Vagina (tissue), 2 donors: Measurements from ENCODE around the gene RPUSD1. TPM values are rescaled to one million over a fixed set of nuclear protein-coding genes. Genes with fewer than 3 reads are reported as not detected.
"Not testable (repeated sequence)": the region's sequence is repeated elsewhere in the genome, so short reads cannot be mapped to it uniquely, and the experiment has no call there.

Experiments used
- DNase-seq, 2 donors: peaks; one replicate each; pipeline ENCODE4 v3.0.0-alpha.2; 2017; ENCODE audit errors: extremely low spot score in 2 of 2
- H3K27ac ChIP-seq: fragments of 200-600 bp; sonication (generic); one replicate; pipeline ENCODE4 v1.5.1; 2019
- H3K27me3 ChIP-seq: fragments of 200-600 bp; sonication (generic); one replicate; pipeline ENCODE4 v1.5.1; 2019
- H3K36me3 ChIP-seq, 2 donors: fragments of 200-600 bp; sonication (generic); one replicate each; pipeline ENCODE4 v1.5.1; 2017 to 2019
- H3K4me1 ChIP-seq: fragments of 200-600 bp; sonication (generic); one replicate; pipeline ENCODE4 v1.5.1; 2019
- H3K4me3 ChIP-seq, 2 donors: fragments of 200-600 bp; sonication (generic); 1 replicate in 1 of 2; 2 replicates in 1 of 2; pipeline ENCODE4 v1.5.1; 2016 to 2019
- H3K9me3 ChIP-seq: fragments of 200-600 bp; sonication (generic); one replicate; pipeline ENCODE4 v1.5.1; 2019
- CTCF ChIP-seq, 3 experiments: fragments of 450-650 bp in 2 of 3; fragments of 200-600 bp in 1 of 3; sonication (generic) in 1 of 3; IDR thresholded peaks; one replicate each; pipeline ENCODE4 v1.5.1; 2017 to 2019; ENCODE audit warnings: antibody characterized with exemption in 3 of 3, mild to moderate bottlenecking in 2 of 3, moderate library complexity in 2 of 3
- POLR2A ChIP-seq, 2 donors: fragments of 450-650 bp; IDR thresholded peaks; one replicate each; pipeline ENCODE4 v1.6.1; 2017; ENCODE audit warnings: antibody characterized with exemption in 2 of 2, mild to moderate bottlenecking in 2 of 2, moderate library complexity in 2 of 2
- POLR2AphosphoS5 ChIP-seq, 2 donors: sonication (generic); formaldehyde crosslinking; IDR thresholded peaks; one replicate each; pipeline ENCODE4 v1.9.0; 2017; ENCODE audit warnings: antibody characterized with exemption in 2 of 2, mild to moderate bottlenecking in 2 of 2, low read depth in 1 of 2; ENCODE audit not compliant: insufficient read depth in 1 of 2
- intact Hi-C: fragments of 100-400 bp; cut with DNase I; formaldehyde crosslinking; loops from one replicate; pipeline ENCODE4 v1.15.1; 2023
- total RNA-seq: library from RNA; depleted of rRNA; stranded (reverse); fragments of >200 nt; gene quantifications from one replicate; pipeline ENCODE4 v1.2.3, GENCODE V29; 2016

The RPUSD1 gene
- total RNA-seq, 1 donor from 2014 or later: 17.2 TPM

GRCh38 chr16:746637-747036 lies 41.5 kb downstream of the RPUSD1 start:
- no peak for DNase-seq
- no peaks in the 10 kb centered on the region for H3K4me1 ChIP-seq
- no peaks in the 10 kb centered on the region for H3K27me3 ChIP-seq
- no peaks in the 10 kb centered on the region for H3K36me3 ChIP-seq
- no peaks in the 10 kb centered on the region for H3K9me3 ChIP-seq
- no peak overlapping the region for H3K27ac ChIP-seq
- intact Hi-C loops: no loop called here
- TF ChIP-seq POLR2A (IDR thresholded peaks at IDR 0.05): no peak
- no peak overlapping the region for H3K4me3 ChIP-seq

- H3K36me3 ChIP-seq: no peaks in the 10 kb centered on the region
- no peaks in the 10 kb centered on the region for H3K9me3 ChIP-seq
- no peak overlapping the region for H3K27ac ChIP-seq
- no peak overlapping the region for H3K4me3 ChIP-seq
- DNase-seq: no peak
- intact Hi-C loops: no loop called here
- no peak for TF ChIP-seq POLR2A (IDR thresholded peaks at IDR 0.05)
- TF ChIP-seq CTCF (IDR thresholded peaks at IDR 0.05): no peak
- no peak for TF ChIP-seq POLR2AphosphoS5 (IDR thresholded peaks at IDR 0.05; ENCODE audit: insufficient read depth in 1 of 2, low read depth in 1 of 2)
- peaks cover 5% of the 10 kb centered on the region for H3K4me1 ChIP-seq
- H3K27me3 ChIP-seq: no peaks in the 10 kb centered on the region
Observed at GRCh38 chr16:745739-746138, 42.4 kb downstream of the RPUSD1 start.

GRCh38 chr16:743794-744500 lies 44.2 kb downstream of the RPUSD1 start:
- no peaks in the 10 kb centered on the region for H3K36me3 ChIP-seq
- intact Hi-C loops: no loop called here
- DNase-seq: no peak
- peaks cover 19% of the 10 kb centered on the region for H3K4me1 ChIP-seq
- no peak overlapping the region for H3K27ac ChIP-seq
- TF ChIP-seq CTCF (IDR thresholded peaks at IDR 0.05): no peak
- TF ChIP-seq POLR2AphosphoS5 (IDR thresholded peaks at IDR 0.05; ENCODE audit: insufficient read depth in 1 of 2, low read depth in 1 of 2): no peak
- TF ChIP-seq POLR2A (IDR thresholded peaks at IDR 0.05): no peak
- H3K27me3 ChIP-seq: no peaks in the 10 kb centered on the region
- H3K4me3 ChIP-seq: no peak overlapping the region
- no peaks in the 10 kb centered on the region for H3K9me3 ChIP-seq

- H3K27me3 ChIP-seq, H3K27ac ChIP-seq, DNase-seq, intact Hi-C loops, H3K36me3 ChIP-seq, H3K4me3 ChIP-seq, H3K9me3 ChIP-seq: not testable (repeated sequence)
- peaks cover 21% of the 10 kb centered on the region for H3K4me1 ChIP-seq
Observed at GRCh38 chr16:742894-743293, 45.3 kb downstream of the RPUSD1 start.

- Histone ChIP-seq H3K27ac (no peak overlapping the region), H3K4me1 (peaks cover 28% of the 10 kb centered on the region), H3K9me3 (no peaks in the 10 kb centered on the region), H3K27me3 (no peaks in the 10 kb centered on the region), H3K36me3 (peaks cover 0 to 6% of the 10 kb centered on the region in 2 donors), H3K4me3 (no peak overlapping the region)
- intact Hi-C loops: no loop called here
- TF ChIP-seq POLR2AphosphoS5 (IDR thresholded peaks at IDR 0.05; ENCODE audit: insufficient read depth in 1 of 2, low read depth in 1 of 2) (no peak), CTCF (IDR thresholded peaks at IDR 0.05) (no peak), POLR2A (IDR thresholded peaks at IDR 0.05) (no peak)
- DNase-seq: no peak
Observed at GRCh38 chr16:741986-742629, 46.1 kb downstream of the RPUSD1 start.
